H1 (cell line): Measurements from ENCODE around the gene TINCR. TPM values are rescaled to one million over a fixed set of nuclear protein-coding genes. Genes with fewer than 3 reads are reported as not detected.

Source experiments
- CHD2 ChIP-seq: IDR thresholded peaks from 2 replicates; pipeline ENCODE4 v1.6.1; 2012; ENCODE audit warnings: low read length, improper control_type of control experiment
- JUND ChIP-seq: IDR thresholded peaks from 2 replicates; pipeline ENCODE4 v1.6.1; 2011; ENCODE audit warnings: mild to moderate bottlenecking, improper control_type of control experiment, low read length
- KDM5A ChIP-seq: fragments of 200-600 bp; IDR thresholded peaks from 2 replicates; pipeline ENCODE4 v1.7.1; 2012; ENCODE audit warnings: mild to moderate bottlenecking, low read length, inconsistent platforms, mixed read lengths
- NRF1 ChIP-seq: IDR thresholded peaks from 2 replicates; pipeline ENCODE4 v1.6.1; 2011; ENCODE audit warnings: mild to moderate bottlenecking, low read depth, low read length, improper control_type of control experiment
- polyA plus RNA-seq, 7 experiments: library from polyadenylated mRNA; depleted of rRNA in 3 of 7; stranded (reverse) in 5 of 7; unstranded in 2 of 7; fragments of >200 nt in 5 of 7; fragments of 200-250 nt in 2 of 7; gene quantifications; 1 replicate in 5 of 7; 2 replicates in 1 of 7; 4 replicates in 1 of 7; pipeline versions ENCODE4 v1.2.1 to v1.2.3, GENCODE V29; 2011 to 2013; ENCODE audit warnings: missing spikeins in 2 of 7, mixed read lengths in 2 of 7
- total RNA-seq: library from RNA; stranded (reverse); fragmentation: NEBNext Ultra II Directional; extraction: Animal tissue kit (Norgen Biotek cat#: 25700); gene quantifications from 2 replicates; pipeline ENCODE4 v1.2.1, GENCODE V29; 2021
- TF ChIP-seq, protein P1 (sequence below): IDR thresholded peaks from 2 replicates; pipeline ENCODE4 v1.6.1; 2012; ENCODE audit warnings: inconsistent platforms

TINCR gene
- total and polyA plus RNA-seq, 2 of the 8 experiments (the other 6 are each of a cell fraction or from before 2014, with no cell fraction given) = 0.52 to 1.4 TPM

DNA sequence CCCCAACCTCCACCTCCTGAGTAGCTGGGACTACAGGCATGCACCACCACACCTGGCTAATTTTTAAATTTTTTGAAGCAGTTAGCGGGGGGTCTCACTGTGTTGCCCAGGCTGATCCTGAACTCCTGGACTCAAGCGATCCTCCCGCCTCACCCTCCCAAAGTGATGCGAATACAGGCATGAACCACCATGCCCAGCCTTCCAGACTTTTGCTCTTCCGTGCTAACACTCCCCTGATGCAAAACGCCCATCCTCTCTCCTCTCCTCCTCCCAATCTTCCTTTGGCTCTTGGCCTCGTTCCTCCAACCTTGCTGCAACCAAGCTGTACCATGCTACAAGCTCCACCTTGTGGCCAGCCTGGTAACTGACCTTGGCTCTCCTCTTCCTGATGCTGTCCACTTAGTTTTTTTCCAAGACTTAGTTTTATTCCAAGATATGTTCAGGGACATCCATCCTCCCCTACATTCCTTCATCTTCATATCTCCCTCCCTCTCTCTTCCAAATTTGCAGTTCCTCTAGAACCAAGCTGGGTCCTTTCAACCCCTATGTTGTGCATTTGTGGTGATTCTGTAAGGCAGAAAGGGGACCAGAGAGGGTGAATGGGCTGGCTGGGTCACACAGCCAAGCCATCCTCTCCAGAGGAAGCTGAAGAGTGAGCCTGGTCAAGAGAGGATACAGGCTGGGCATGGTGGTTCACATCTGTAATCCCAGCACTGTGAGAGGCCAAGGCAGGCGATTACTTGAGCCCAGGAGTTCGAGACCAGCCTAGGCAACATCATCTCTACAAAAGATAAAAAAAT lies 32.8 kb downstream of the TINCR start (continued):
- TF ChIP-seq JUND = no peak
- TF ChIP-seq NRF1 = no peak
- TF ChIP-seq, protein P1, sequence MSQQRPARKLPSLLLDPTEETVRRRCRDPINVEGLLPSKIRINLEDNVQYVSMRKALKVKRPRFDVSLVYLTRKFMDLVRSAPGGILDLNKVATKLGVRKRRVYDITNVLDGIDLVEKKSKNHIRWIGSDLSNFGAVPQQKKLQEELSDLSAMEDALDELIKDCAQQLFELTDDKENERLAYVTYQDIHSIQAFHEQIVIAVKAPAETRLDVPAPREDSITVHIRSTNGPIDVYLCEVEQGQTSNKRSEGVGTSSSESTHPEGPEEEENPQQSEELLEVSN = no peak
- no peak for TF ChIP-seq CHD2
- TF ChIP-seq KDM5A = no peak
